ENCODE data around the gene NUDT6.
A peak's percentile ranks its signal among the peaks of the same experiment; 100 is the strongest.

NUDT6 gene

DNA sequence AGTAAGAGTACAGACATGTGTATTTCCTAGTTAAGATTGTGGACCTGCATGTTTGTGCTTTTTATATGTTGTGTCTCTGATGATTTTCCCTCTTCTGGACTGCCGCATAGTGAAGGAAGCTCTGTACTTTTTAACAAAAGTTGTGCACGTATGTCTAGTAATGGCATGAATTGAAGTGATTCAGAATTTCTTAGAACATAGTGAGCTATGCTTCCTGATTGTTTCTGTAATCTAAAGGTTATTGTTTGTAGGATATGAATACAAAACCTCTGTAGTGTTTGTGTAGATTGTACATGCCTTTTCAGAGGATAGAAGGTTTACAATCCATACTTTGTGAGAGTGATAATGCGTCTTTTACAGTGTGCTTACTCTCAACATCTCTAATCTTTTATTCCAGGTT is 37.0 kb upstream of the NUDT6 start:
- H2BK120ac ChIP-seq (ENCODE audit: low read depth, low read length): no peak overlapping the region
- no peak overlapping the region for H3K4ac ChIP-seq (ENCODE audit: low read depth in 1 of 2, low read length in 2 of 2)
- H3K4me3 ChIP-seq (ENCODE audit: insufficient read depth in 1 of 2, low read depth in 1 of 2, low read length in 2 of 2): no peak overlapping the region
- H2AK5ac ChIP-seq (ENCODE audit: low read length, severe bottlenecking): no peak overlapping the region
- H3K4me2 ChIP-seq (ENCODE audit: low read length, poor library complexity, severe bottlenecking): no peak overlapping the region
- no peak overlapping the region for H3K27ac ChIP-seq (ENCODE audit: low read length, poor library complexity, severe bottlenecking)
- no peaks in the 10 kb centered on the region for H3K79me1 ChIP-seq (replicated peaks; ENCODE audit: low read length, poor library complexity, severe bottlenecking)
- H4K91ac ChIP-seq (ENCODE audit: low read length): no peak overlapping the region
- H2BK15ac ChIP-seq (ENCODE audit: low read depth, poor library complexity, severe bottlenecking): no peak overlapping the region
- peaks cover 0 to 6% of the 10 kb centered on the region in 2 experiments for H3K36me3 ChIP-seq (ENCODE audit: control insufficient read depth in 1 of 2, insufficient read depth in 2 of 2, low read depth in 1 of 2, low read length in 2 of 2)
- H2BK5ac ChIP-seq (ENCODE audit: low read depth, low read length, poor library complexity, severe bottlenecking): no peak overlapping the region
- no peaks in the 10 kb centered on the region for H3K4me1 ChIP-seq (ENCODE audit: control insufficient read depth, insufficient read depth, low read depth, low read length)
- H3K18ac ChIP-seq (ENCODE audit: low read depth in 1 of 2, low read length in 2 of 2): no peak overlapping the region
- peak; percentile 20 for DNase-seq
- no peak overlapping the region for H2BK12ac ChIP-seq (ENCODE audit: low read length in 2 of 2)
- no peaks in the 10 kb centered on the region for H3K9me3 ChIP-seq (ENCODE audit: control insufficient read depth, low read length)
- no peak overlapping the region for H3K14ac ChIP-seq (ENCODE audit: low read length in 2 of 2)
- H3K27me3 ChIP-seq (ENCODE audit: control insufficient read depth in 1 of 2, insufficient read depth in 1 of 2, low read length in 2 of 2): no peaks in the 10 kb centered on the region
- no peak overlapping the region for H2AFZ ChIP-seq (ENCODE audit: low read depth, low read length)
- no peak overlapping the region for H4K8ac ChIP-seq (ENCODE audit: low read length)
- H3K23ac ChIP-seq (ENCODE audit: low read length in 2 of 2): no peak overlapping the region
- 69% methylated on average over 2 of the region's 3 CpGs for WGBS
- H3K9ac ChIP-seq (ENCODE audit: low read length): no peak overlapping the region

DNA sequence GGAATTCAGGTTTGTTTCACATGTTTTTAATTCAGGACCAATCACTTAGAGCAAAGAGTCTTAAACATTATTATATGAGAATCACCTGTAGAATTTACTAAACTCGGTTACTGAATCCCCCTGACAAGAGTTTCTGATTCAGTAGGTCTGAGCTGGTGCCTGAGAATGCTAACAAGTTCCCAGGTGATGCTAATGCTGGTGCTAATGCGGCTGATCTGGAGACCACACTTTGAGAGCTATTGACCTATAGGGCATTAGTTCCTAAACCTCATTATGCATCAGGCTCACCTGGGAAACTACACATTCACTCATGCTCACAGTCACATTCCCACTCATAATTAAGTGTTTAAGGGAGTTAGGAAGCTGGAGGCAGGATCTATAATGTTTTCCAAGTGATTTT is 36.1 kb upstream of the NUDT6 start:
- H3K4me2 ChIP-seq (ENCODE audit: low read length, poor library complexity, severe bottlenecking): no peak overlapping the region
- H3K9me3 ChIP-seq (ENCODE audit: control insufficient read depth, low read length): no peaks in the 10 kb centered on the region
- no peak overlapping the region for H3K27ac ChIP-seq (ENCODE audit: low read length, poor library complexity, severe bottlenecking)
- H3K14ac ChIP-seq (ENCODE audit: low read length in 2 of 2): no peak overlapping the region
- H3K4ac ChIP-seq (ENCODE audit: low read depth in 1 of 2, low read length in 2 of 2): peak overlapping the region in 1 of 2 experiments; percentile 85
- H3K4me3 ChIP-seq (ENCODE audit: insufficient read depth in 1 of 2, low read depth in 1 of 2, low read length in 2 of 2): no peak overlapping the region
- peak overlapping the region; percentile 61 for H4K91ac ChIP-seq (ENCODE audit: low read length)
- H3K4me1 ChIP-seq (ENCODE audit: control insufficient read depth, insufficient read depth, low read depth, low read length): no peaks in the 10 kb centered on the region
- DNase-seq: no peak
- H2BK12ac ChIP-seq (ENCODE audit: low read length in 2 of 2): peak overlapping the region; percentile 3 to 7
- peak overlapping the region in 1 of 2 experiments; percentile 84 for H3K18ac ChIP-seq (ENCODE audit: low read depth in 1 of 2, low read length in 2 of 2)
- H2BK120ac ChIP-seq (ENCODE audit: low read depth, low read length): peak overlapping the region; percentile 64
- H2BK15ac ChIP-seq (ENCODE audit: low read depth, poor library complexity, severe bottlenecking): no peak overlapping the region
- H4K8ac ChIP-seq (ENCODE audit: low read length): no peak overlapping the region
- H2BK5ac ChIP-seq (ENCODE audit: low read depth, low read length, poor library complexity, severe bottlenecking): no peak overlapping the region
- H2AFZ ChIP-seq (ENCODE audit: low read depth, low read length): no peak overlapping the region
- H3K79me1 ChIP-seq (replicated peaks; ENCODE audit: low read length, poor library complexity, severe bottlenecking): no peaks in the 10 kb centered on the region
- H2AK5ac ChIP-seq (ENCODE audit: low read length, severe bottlenecking): no peak overlapping the region
- no peak overlapping the region for H3K23ac ChIP-seq (ENCODE audit: low read length in 2 of 2)
- H3K9ac ChIP-seq (ENCODE audit: low read length): no peak overlapping the region
- WGBS: 100% methylated on average over 1 of the region's 2 CpGs
- H3K36me3 ChIP-seq (ENCODE audit: control insufficient read depth in 1 of 2, insufficient read depth in 2 of 2, low read depth in 1 of 2, low read length in 2 of 2): peaks cover 9 to 15% of the 10 kb centered on the region in 2 experiments
- no peaks in the 10 kb centered on the region for H3K27me3 ChIP-seq (ENCODE audit: control insufficient read depth in 1 of 2, insufficient read depth in 1 of 2, low read length in 2 of 2)

DNA sequence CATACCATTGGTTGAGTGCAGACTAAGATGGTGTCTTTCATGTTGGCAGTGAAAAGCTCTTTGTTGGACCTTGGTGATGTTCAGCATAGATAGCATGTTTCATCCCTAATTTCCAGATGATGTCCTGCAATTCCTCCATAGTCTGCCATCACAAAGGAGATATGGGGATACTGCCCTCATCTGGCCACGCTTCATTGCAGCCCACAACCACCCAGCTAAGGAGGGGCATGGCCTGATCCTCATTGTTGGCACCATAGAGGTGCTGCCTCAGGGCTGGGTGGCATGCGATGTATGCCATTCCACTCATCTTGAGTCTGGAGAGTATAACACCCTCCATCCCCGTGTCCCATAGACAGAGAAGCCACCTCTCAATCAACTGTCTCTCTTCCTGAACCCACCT is 31.5 kb upstream of the NUDT6 start:
- no peak overlapping the region for H3K4ac ChIP-seq (ENCODE audit: low read depth in 1 of 2, low read length in 2 of 2)
- peak overlapping the region in 1 of 2 experiments; percentile 37 for H3K14ac ChIP-seq (ENCODE audit: low read length in 2 of 2)
- no peaks in the 10 kb centered on the region for H3K9me3 ChIP-seq (ENCODE audit: control insufficient read depth, low read length)
- H3K9ac ChIP-seq (ENCODE audit: low read length): no peak overlapping the region
- no peak overlapping the region for H3K18ac ChIP-seq (ENCODE audit: low read depth in 1 of 2, low read length in 2 of 2)
- no peak overlapping the region for H3K27ac ChIP-seq (ENCODE audit: low read length, poor library complexity, severe bottlenecking)
- H3K27me3 ChIP-seq (ENCODE audit: control insufficient read depth in 1 of 2, insufficient read depth in 1 of 2, low read length in 2 of 2): no peaks in the 10 kb centered on the region
- no peak overlapping the region for H2BK12ac ChIP-seq (ENCODE audit: low read length in 2 of 2)
- H3K4me2 ChIP-seq (ENCODE audit: low read length, poor library complexity, severe bottlenecking): no peak overlapping the region
- no peak for DNase-seq
- H3K79me1 ChIP-seq (replicated peaks; ENCODE audit: low read length, poor library complexity, severe bottlenecking): peaks cover 3% of the 10 kb centered on the region
- WGBS: 100% methylated on average over 2 of the region's 3 CpGs
- no peak overlapping the region for H3K4me3 ChIP-seq (ENCODE audit: insufficient read depth in 1 of 2, low read depth in 1 of 2, low read length in 2 of 2)
- no peak overlapping the region for H4K8ac ChIP-seq (ENCODE audit: low read length)
- H2BK120ac ChIP-seq (ENCODE audit: low read depth, low read length): no peak overlapping the region
- peak overlapping the region; percentile 72 for H4K91ac ChIP-seq (ENCODE audit: low read length)
- H2AFZ ChIP-seq (ENCODE audit: low read depth, low read length): no peak overlapping the region
- H3K23ac ChIP-seq (ENCODE audit: low read length in 2 of 2): no peak overlapping the region
- peak overlapping the region; percentile 8 for H2BK15ac ChIP-seq (ENCODE audit: low read depth, poor library complexity, severe bottlenecking)
- H2AK5ac ChIP-seq (ENCODE audit: low read length, severe bottlenecking): no peak overlapping the region
- no peak overlapping the region for H2BK5ac ChIP-seq (ENCODE audit: low read depth, low read length, poor library complexity, severe bottlenecking)
- H3K36me3 ChIP-seq (ENCODE audit: control insufficient read depth in 1 of 2, insufficient read depth in 2 of 2, low read depth in 1 of 2, low read length in 2 of 2): peaks cover 42 to 51% of the 10 kb centered on the region in 2 experiments
- H3K4me1 ChIP-seq (ENCODE audit: control insufficient read depth, insufficient read depth, low read depth, low read length): no peaks in the 10 kb centered on the region

DNA sequence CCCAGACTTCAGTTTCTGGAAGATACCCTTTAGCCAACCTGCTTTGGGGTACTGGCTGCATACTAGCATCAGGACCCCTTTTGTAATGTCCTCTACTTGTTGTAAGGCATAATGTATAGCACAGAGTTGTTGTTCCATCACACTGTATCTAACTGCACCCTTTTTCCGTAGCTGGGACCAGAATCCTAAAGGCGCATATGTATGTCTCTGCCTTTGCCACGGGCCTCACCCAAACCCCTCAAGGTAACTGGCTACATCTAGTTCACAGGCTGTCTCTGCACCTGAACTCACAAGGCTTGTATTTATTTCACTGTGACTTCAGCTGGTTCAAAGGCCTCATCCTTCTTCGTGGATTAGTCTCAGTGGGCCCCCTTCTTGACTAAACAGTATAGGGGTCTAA is 29.6 kb upstream of the NUDT6 start:
- no peak overlapping the region for H3K27ac ChIP-seq (ENCODE audit: low read length, poor library complexity, severe bottlenecking)
- H2AK5ac ChIP-seq (ENCODE audit: low read length, severe bottlenecking): no peak overlapping the region
- no peak overlapping the region for H2AFZ ChIP-seq (ENCODE audit: low read depth, low read length)
- H3K4me1 ChIP-seq (ENCODE audit: control insufficient read depth, insufficient read depth, low read depth, low read length): no peaks in the 10 kb centered on the region
- no peak overlapping the region for H3K4me3 ChIP-seq (ENCODE audit: insufficient read depth in 1 of 2, low read depth in 1 of 2, low read length in 2 of 2)
- H3K18ac ChIP-seq (ENCODE audit: low read depth in 1 of 2, low read length in 2 of 2): no peak overlapping the region
- 98% methylated on average over 4 of the region's 4 CpGs for WGBS
- no peak overlapping the region for H2BK15ac ChIP-seq (ENCODE audit: low read depth, poor library complexity, severe bottlenecking)
- H2BK12ac ChIP-seq (ENCODE audit: low read length in 2 of 2): no peak overlapping the region
- H4K91ac ChIP-seq (ENCODE audit: low read length): no peak overlapping the region
- no peak overlapping the region for H3K9ac ChIP-seq (ENCODE audit: low read length)
- H3K9me3 ChIP-seq (ENCODE audit: control insufficient read depth, low read length): no peaks in the 10 kb centered on the region
- peaks cover 49 to 69% of the 10 kb centered on the region in 2 experiments for H3K36me3 ChIP-seq (ENCODE audit: control insufficient read depth in 1 of 2, insufficient read depth in 2 of 2, low read depth in 1 of 2, low read length in 2 of 2)
- H2BK120ac ChIP-seq (ENCODE audit: low read depth, low read length): no peak overlapping the region
- peaks cover 3% of the 10 kb centered on the region for H3K79me1 ChIP-seq (replicated peaks; ENCODE audit: low read length, poor library complexity, severe bottlenecking)
- H3K4ac ChIP-seq (ENCODE audit: low read depth in 1 of 2, low read length in 2 of 2): no peak overlapping the region
- no peaks in the 10 kb centered on the region for H3K27me3 ChIP-seq (ENCODE audit: control insufficient read depth in 1 of 2, insufficient read depth in 1 of 2, low read length in 2 of 2)
- no peak overlapping the region for H4K8ac ChIP-seq (ENCODE audit: low read length)
- H2BK5ac ChIP-seq (ENCODE audit: low read depth, low read length, poor library complexity, severe bottlenecking): no peak overlapping the region
- no peak overlapping the region for H3K4me2 ChIP-seq (ENCODE audit: low read length, poor library complexity, severe bottlenecking)
- DNase-seq: no peak
- no peak overlapping the region for H3K23ac ChIP-seq (ENCODE audit: low read length in 2 of 2)
- no peak overlapping the region for H3K14ac ChIP-seq (ENCODE audit: low read length in 2 of 2)
